SH-SY5Y (cell line): ENCODE data around the gene NLRP1.

Experiments used
- GATA2 ChIP-seq: IDR thresholded peaks from 2 replicates; pipeline ENCODE4 v1.6.1; 2011; ENCODE audit warnings: mild to moderate bottlenecking, low read depth, low read length
- GATA3 ChIP-seq: IDR thresholded peaks from 2 replicates; pipeline ENCODE4 v1.6.1; 2011; ENCODE audit warnings: low read depth, mild to moderate bottlenecking, low read length, moderate library complexity

The NLRP1 gene

GRCh38 chr17:5581655-5582054 lies 2.7 kb downstream of the NLRP1 start:
- TF ChIP-seq GATA3 (no peak), GATA2 (no peak)

- TF ChIP-seq GATA2 (no peak), GATA3 (no peak)
Measured at GRCh38 chr17:5580969-5581368, 3.3 kb downstream of the NLRP1 start.

GRCh38 chr17:5580367-5580766 lies 3.9 kb downstream of the NLRP1 start:
- TF ChIP-seq GATA2: no peak
- TF ChIP-seq GATA3: no peak

- TF ChIP-seq GATA3 (no peak), GATA2 (no peak)
Measured at GRCh38 chr17:5571281-5571680, 13.0 kb downstream of the NLRP1 start.

- no peak for TF ChIP-seq GATA2
- TF ChIP-seq GATA3: no peak
Measured at GRCh38 chr17:5565808-5566207, 18.5 kb downstream of the NLRP1 start.

- no peak for TF ChIP-seq GATA3
- TF ChIP-seq GATA2: no peak
Measured at GRCh38 chr17:5563456-5563855, 20.9 kb downstream of the NLRP1 start.

- TF ChIP-seq GATA2 (no peak), GATA3 (no peak)
Measured at GRCh38 chr17:5562661-5563360, 21.5 kb downstream of the NLRP1 start.

- no peak for TF ChIP-seq GATA2
- no peak for TF ChIP-seq GATA3
Measured at GRCh38 chr17:5561736-5562571, 22.4 kb downstream of the NLRP1 start.

- TF ChIP-seq GATA2 (no peak), GATA3 (no peak)
Measured at GRCh38 chr17:5560361-5560988, 23.8 kb downstream of the NLRP1 start.

- no peak for TF ChIP-seq GATA3
Measured at GRCh38 chr17:5558815-5559785, 25.2 kb downstream of the NLRP1 start.

- TF ChIP-seq GATA2: no peak
- no peak for TF ChIP-seq GATA3
Measured at GRCh38 chr17:5557990-5558389, 26.3 kb downstream of the NLRP1 start.

- TF ChIP-seq GATA3 (no peak), GATA2 (no peak)
Measured at GRCh38 chr17:5557485-5557884, 26.8 kb downstream of the NLRP1 start.

- TF ChIP-seq GATA3: no peak
Measured at GRCh38 chr17:5555254-5555653, 29.1 kb downstream of the NLRP1 start.

- TF ChIP-seq GATA3 (no peak), GATA2 (no peak)
Measured at GRCh38 chr17:5553479-5553878, 30.8 kb downstream of the NLRP1 start.
